ENCODE data around the gene C15orf62.

C15orf62 gene

DNA sequence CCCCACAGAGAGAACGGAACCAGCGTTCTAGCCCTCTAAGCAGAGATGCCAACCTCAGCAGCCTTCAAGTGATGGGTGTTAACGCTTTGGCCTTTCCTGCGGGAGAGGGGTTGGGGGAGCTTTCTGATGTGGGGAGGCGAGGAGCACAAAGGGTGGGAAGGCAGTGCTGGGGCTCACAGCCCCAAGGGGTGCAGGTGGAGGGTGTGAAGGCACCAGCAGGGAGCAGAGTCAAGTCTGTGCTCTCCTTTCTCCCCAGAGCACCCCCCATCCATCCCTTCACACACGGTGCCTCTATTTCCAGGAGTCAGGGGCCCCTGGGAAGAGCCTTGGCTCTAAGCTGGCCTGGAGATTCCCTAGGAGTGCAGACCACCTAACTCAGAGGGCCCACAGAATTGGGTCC, 4.1 kb downstream of the C15orf62 start:
- Histone ChIP-seq H3K4me1 (ENCODE audit: low read length) (peaks cover 30% of the 10 kb centered on the region), H3K9me3 (ENCODE audit: insufficient read depth, low read length) (no peaks in the 10 kb centered on the region), H4K20me1 (ENCODE audit: insufficient read depth, low read length) (no peaks in the 10 kb centered on the region), H3K36me3 (replicated peaks; ENCODE audit: low read depth, low read length) (peaks cover 11% of the 10 kb centered on the region), H3K4me2 (ENCODE audit: low read length) (no peak overlapping the region), H3K9ac (ENCODE audit: low read length) (no peak overlapping the region), H2AFZ (ENCODE audit: low read depth, low read length) (no peak overlapping the region), H3K4me3 (ENCODE audit: low read length) (no peak overlapping the region), H3K27ac (ENCODE audit: low read length) (no peak overlapping the region), H3K27me3 (ENCODE audit: low read depth, low read length) (no peaks in the 10 kb centered on the region), H3K79me2 (ENCODE audit: low read length) (no peaks in the 10 kb centered on the region)
- TF ChIP-seq EZH2phosphoT487 (IDR thresholded peaks at IDR 0.05; ENCODE audit: low read depth), result no peak
- TF ChIP-seq, protein P1, sequence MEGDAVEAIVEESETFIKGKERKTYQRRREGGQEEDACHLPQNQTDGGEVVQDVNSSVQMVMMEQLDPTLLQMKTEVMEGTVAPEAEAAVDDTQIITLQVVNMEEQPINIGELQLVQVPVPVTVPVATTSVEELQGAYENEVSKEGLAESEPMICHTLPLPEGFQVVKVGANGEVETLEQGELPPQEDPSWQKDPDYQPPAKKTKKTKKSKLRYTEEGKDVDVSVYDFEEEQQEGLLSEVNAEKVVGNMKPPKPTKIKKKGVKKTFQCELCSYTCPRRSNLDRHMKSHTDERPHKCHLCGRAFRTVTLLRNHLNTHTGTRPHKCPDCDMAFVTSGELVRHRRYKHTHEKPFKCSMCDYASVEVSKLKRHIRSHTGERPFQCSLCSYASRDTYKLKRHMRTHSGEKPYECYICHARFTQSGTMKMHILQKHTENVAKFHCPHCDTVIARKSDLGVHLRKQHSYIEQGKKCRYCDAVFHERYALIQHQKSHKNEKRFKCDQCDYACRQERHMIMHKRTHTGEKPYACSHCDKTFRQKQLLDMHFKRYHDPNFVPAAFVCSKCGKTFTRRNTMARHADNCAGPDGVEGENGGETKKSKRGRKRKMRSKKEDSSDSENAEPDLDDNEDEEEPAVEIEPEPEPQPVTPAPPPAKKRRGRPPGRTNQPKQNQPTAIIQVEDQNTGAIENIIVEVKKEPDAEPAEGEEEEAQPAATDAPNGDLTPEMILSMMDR (IDR thresholded peaks at IDR 0.05; ENCODE audit: low read depth, low read length), result no peak

DNA sequence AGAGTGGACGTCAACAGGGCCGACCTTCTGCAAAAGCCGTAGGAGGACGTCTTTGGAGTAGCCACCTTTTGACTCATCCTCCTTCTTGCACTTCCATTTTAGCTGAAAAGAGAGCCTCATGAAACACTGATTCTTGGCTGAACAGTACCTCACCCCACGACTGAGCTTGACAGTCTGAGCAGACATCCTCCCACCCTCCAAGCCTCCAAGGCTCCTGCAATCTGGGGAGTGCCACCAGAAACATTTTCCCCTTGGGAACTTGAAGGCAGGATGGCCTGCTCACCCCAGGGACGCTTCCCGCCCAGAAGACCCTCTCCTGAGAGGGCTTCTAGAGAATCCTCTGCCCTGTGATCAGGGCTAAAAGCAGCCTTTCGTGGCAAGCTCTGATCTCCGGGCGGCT, 5.2 kb downstream of the C15orf62 start:
- no peak overlapping the region for H3K27ac ChIP-seq (ENCODE audit: low read length)
- no peak for TF ChIP-seq EZH2phosphoT487 (IDR thresholded peaks at IDR 0.05; ENCODE audit: low read depth)
- TF ChIP-seq, protein P1 (IDR thresholded peaks at IDR 0.05; ENCODE audit: low read depth, low read length), result no peak
- H3K4me2 ChIP-seq (ENCODE audit: low read length), result no peak overlapping the region
- no peaks in the 10 kb centered on the region for H4K20me1 ChIP-seq (ENCODE audit: insufficient read depth, low read length)
- no peaks in the 10 kb centered on the region for H3K9me3 ChIP-seq (ENCODE audit: insufficient read depth, low read length)
- H3K36me3 ChIP-seq (replicated peaks; ENCODE audit: low read depth, low read length), result peaks cover 14% of the 10 kb centered on the region
- H3K4me3 ChIP-seq (ENCODE audit: low read length), result no peak overlapping the region
- peaks cover 19% of the 10 kb centered on the region for H3K4me1 ChIP-seq (ENCODE audit: low read length)
- H3K79me2 ChIP-seq (ENCODE audit: low read length), result no peaks in the 10 kb centered on the region
- H3K9ac ChIP-seq (ENCODE audit: low read length), result no peak overlapping the region
- H3K27me3 ChIP-seq (ENCODE audit: low read depth, low read length), result no peaks in the 10 kb centered on the region
- no peak overlapping the region for H2AFZ ChIP-seq (ENCODE audit: low read depth, low read length)

DNA sequence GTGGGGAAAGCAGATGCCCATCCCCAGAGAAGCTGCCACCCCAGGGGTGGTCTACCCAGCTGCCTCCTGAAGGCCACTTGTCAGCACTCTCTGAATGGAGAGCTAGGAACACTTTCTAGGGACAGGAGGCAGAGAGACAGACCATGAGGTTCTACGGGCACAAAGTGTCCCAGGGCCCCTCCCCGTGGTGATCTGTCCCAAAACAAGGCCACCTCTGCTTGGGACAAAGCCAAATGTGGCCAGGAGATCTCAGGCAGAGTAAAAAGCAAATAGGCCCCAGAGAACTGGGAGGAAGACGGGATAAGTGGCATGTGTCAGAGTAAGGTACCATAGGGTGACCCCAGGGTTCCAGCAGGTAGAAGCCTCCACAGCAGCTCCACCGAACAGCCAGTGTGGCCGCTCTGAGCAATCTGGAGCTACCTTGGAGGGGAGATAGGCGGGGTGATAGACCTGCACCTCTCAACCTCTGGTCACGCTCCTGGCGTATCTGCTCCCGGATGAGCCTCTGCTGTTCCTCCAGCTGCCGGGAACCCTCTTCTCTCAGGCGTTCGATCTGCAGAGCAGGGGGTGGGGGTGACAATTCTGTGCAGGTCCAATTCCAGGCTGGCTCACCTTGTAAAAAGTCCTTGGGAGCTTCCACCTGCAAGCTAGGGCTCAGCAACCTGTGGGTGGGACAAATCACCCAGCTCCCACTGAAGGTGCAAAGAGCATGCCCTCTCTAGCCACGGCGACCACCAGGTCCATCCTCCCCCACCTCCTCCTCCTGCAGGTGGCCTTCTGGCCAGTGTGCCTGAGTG, 6.2 kb downstream of the C15orf62 start:
- no peaks in the 10 kb centered on the region for H4K20me1 ChIP-seq (ENCODE audit: insufficient read depth, low read length)
- no peak overlapping the region for H2AFZ ChIP-seq (ENCODE audit: low read depth, low read length)
- H3K9ac ChIP-seq (ENCODE audit: low read length), result no peak overlapping the region
- H3K4me3 ChIP-seq (ENCODE audit: low read length), result no peak overlapping the region
- H3K9me3 ChIP-seq (ENCODE audit: insufficient read depth, low read length), result no peaks in the 10 kb centered on the region
- H3K36me3 ChIP-seq (replicated peaks; ENCODE audit: low read depth, low read length), result peaks cover 14% of the 10 kb centered on the region
- peaks cover 10% of the 10 kb centered on the region for H3K4me1 ChIP-seq (ENCODE audit: low read length)
- TF ChIP-seq, protein P1 (IDR thresholded peaks at IDR 0.05; ENCODE audit: low read depth, low read length), result no peak
- no peak for TF ChIP-seq EZH2phosphoT487 (IDR thresholded peaks at IDR 0.05; ENCODE audit: low read depth)
- H3K79me2 ChIP-seq (ENCODE audit: low read length), result no peaks in the 10 kb centered on the region
- H3K27ac ChIP-seq (ENCODE audit: low read length), result no peak overlapping the region
- H3K27me3 ChIP-seq (ENCODE audit: low read depth, low read length), result no peaks in the 10 kb centered on the region
- no peak overlapping the region for H3K4me2 ChIP-seq (ENCODE audit: low read length)

DNA sequence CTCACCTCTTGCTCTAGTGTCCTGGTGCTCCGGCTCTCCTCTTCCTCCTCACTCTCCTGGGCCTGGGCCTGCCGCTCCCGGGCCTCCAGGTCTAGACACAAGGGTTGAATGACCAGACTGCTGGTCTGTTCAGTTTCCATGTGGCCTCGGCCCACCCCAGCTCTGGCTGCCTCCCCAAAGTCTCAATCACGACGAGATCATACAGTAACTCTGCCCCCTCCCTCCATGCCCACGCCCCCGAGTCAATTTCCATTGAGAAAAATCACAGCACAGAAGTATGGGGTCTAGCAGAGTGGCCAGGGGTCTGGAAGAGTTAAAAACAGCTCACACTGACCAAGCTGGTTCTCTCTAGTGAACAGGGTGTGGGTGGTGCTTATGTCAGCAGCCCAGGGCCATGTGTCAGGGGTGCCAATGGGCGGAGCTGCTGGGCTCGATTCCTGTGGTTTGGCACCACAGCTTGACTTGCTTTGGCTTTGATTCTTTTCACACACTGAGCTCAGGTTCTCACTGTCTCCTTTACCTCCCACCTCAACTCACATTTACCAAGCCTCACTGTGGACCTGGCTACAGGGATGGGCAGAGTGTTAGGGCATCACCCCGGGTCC, 6.9 kb downstream of the C15orf62 start:
- H3K79me2 ChIP-seq (ENCODE audit: low read length), result no peaks in the 10 kb centered on the region
- H3K36me3 ChIP-seq (replicated peaks; ENCODE audit: low read depth, low read length), result peaks cover 14% of the 10 kb centered on the region
- H3K27me3 ChIP-seq (ENCODE audit: low read depth, low read length), result no peaks in the 10 kb centered on the region
- peaks cover 3% of the 10 kb centered on the region; the same call in 1 of the 2 replicates for H3K4me1 ChIP-seq (ENCODE audit: low read length)
- H3K9me3 ChIP-seq (ENCODE audit: insufficient read depth, low read length), result no peaks in the 10 kb centered on the region
- H4K20me1 ChIP-seq (ENCODE audit: insufficient read depth, low read length), result no peaks in the 10 kb centered on the region
- no peak overlapping the region for H3K4me2 ChIP-seq (ENCODE audit: low read length)
- H3K27ac ChIP-seq (ENCODE audit: low read length), result no peak overlapping the region
- no peak for TF ChIP-seq EZH2phosphoT487 (IDR thresholded peaks at IDR 0.05; ENCODE audit: low read depth)
- TF ChIP-seq, protein P1 (IDR thresholded peaks at IDR 0.05; ENCODE audit: low read depth, low read length), result no peak
- no peak overlapping the region for H3K4me3 ChIP-seq (ENCODE audit: low read length)
- H2AFZ ChIP-seq (ENCODE audit: low read depth, low read length), result no peak overlapping the region
- no peak overlapping the region for H3K9ac ChIP-seq (ENCODE audit: low read length)
